T-helper 2 cell (primary cell): Measurements from ENCODE around the gene MYOCD.

Experiments used
- DNase-seq, 5 experiments: peaks; one replicate each; pipeline versions ENCODE4 v3.0.0 to v3.0.0-alpha.2; 2012 to 2022

MYOCD gene

GRCh38 chr17:12721581-12721980, 55.9 kb downstream of the MYOCD start:
- no peak for DNase-seq

GRCh38 chr17:12722282-12722681, 56.6 kb downstream of the MYOCD start:
- no peak for DNase-seq

GRCh38 chr17:12726131-12726530, 60.4 kb downstream of the MYOCD start:
- no peak for DNase-seq

- no peak for DNase-seq
Measured at GRCh38 chr17:12727076-12727760, 61.5 kb downstream of the MYOCD start.

GRCh38 chr17:12727881-12728280, 62.2 kb downstream of the MYOCD start:
- DNase-seq, result no peak

GRCh38 chr17:12729086-12729485, 63.4 kb downstream of the MYOCD start:
- no peak for DNase-seq

- DNase-seq, result no peak
Measured at GRCh38 chr17:12730421-12730820, 64.7 kb downstream of the MYOCD start.

- DNase-seq, result no peak
Measured at GRCh38 chr17:12730931-12731521, 65.3 kb downstream of the MYOCD start.

- no peak for DNase-seq
Measured at GRCh38 chr17:12731839-12732238, 66.1 kb downstream of the MYOCD start.

- no peak for DNase-seq
Measured at GRCh38 chr17:12732366-12732765, 66.7 kb downstream of the MYOCD start.

- no peak for DNase-seq
Measured at GRCh38 chr17:12734926-12735325, 69.2 kb downstream of the MYOCD start.

GRCh38 chr17:12735517-12735916, 69.8 kb downstream of the MYOCD start:
- no peak for DNase-seq

GRCh38 chr17:12736526-12736925, 70.8 kb downstream of the MYOCD start:
- no peak for DNase-seq

- no peak for DNase-seq
Measured at GRCh38 chr17:12737740-12738469, 72.2 kb downstream of the MYOCD start.

- DNase-seq, result no peak
Measured at GRCh38 chr17:12738624-12739023, 72.9 kb downstream of the MYOCD start.

- DNase-seq, result no peak
Measured at GRCh38 chr17:12739500-12739899, 73.8 kb downstream of the MYOCD start.

GRCh38 chr17:12743046-12743445, 77.4 kb downstream of the MYOCD start:
- DNase-seq, result no peak

- DNase-seq, result no peak
Measured at GRCh38 chr17:12744298-12744697, 78.6 kb downstream of the MYOCD start.

GRCh38 chr17:12744786-12745185, 79.1 kb downstream of the MYOCD start:
- DNase-seq, result no peak

- DNase-seq, result no peak
Measured at GRCh38 chr17:12745486-12745885, 79.8 kb downstream of the MYOCD start.

- no peak for DNase-seq
Measured at GRCh38 chr17:12756786-12757185, 91.1 kb downstream of the MYOCD start.

- DNase-seq, result no peak
Measured at GRCh38 chr17:12759090-12759489, 93.4 kb downstream of the MYOCD start.

- no peak for DNase-seq
Measured at GRCh38 chr17:12765548-12765947, 99.9 kb downstream of the MYOCD start.

GRCh38 chr17:12768255-12768654, 102.6 kb downstream of the MYOCD start:
- no peak for DNase-seq
